ENCODE measurements around the gene HPS6.

- TF ChIP-seq CTCF (IDR thresholded peaks at IDR 0.05) (no peak), POLR2A (IDR thresholded peaks at IDR 0.05) (no peak)
Observed at GRCh38 chr10:102069071-102069470, 3.9 kb downstream of the HPS6 start.
